ENCODE measurements around the gene KCNG4.
"Not testable (repeated sequence)": the region's sequence is repeated elsewhere in the genome, so short reads cannot be mapped to it uniquely, and the experiment has no call there.

The KCNG4 gene

GRCh38 chr16:84205976-84206691 is 33.7 kb downstream of the KCNG4 start:
- DNase-seq = no peak

- DNase-seq = not testable (repeated sequence)
These were observed 34.7 kb downstream of the KCNG4 start for GRCh38 chr16:84205123-84205522.

GRCh38 chr16:84204551-84204950 is 35.3 kb downstream of the KCNG4 start:
- not testable (repeated sequence) for DNase-seq

- DNase-seq = no peak
These were observed 40.0 kb downstream of the KCNG4 start for GRCh38 chr16:84199861-84200260.

- no peak for DNase-seq
These were observed 40.7 kb downstream of the KCNG4 start for GRCh38 chr16:84199097-84199496.

- DNase-seq = no peak
These were observed 41.4 kb downstream of the KCNG4 start for GRCh38 chr16:84198401-84198800.

GRCh38 chr16:84197466-84198128 is 42.2 kb downstream of the KCNG4 start:
- DNase-seq = no peak

- no peak for DNase-seq
These were observed 43.0 kb downstream of the KCNG4 start for GRCh38 chr16:84196727-84197394.

- DNase-seq = no peak
These were observed 43.7 kb downstream of the KCNG4 start for GRCh38 chr16:84196101-84196500.

- DNase-seq = no peak
These were observed 44.4 kb downstream of the KCNG4 start for GRCh38 chr16:84195201-84196093.

GRCh38 chr16:84194470-84195200 is 45.2 kb downstream of the KCNG4 start:
- peak in 2 of 3 experiments; percentile 31 to 53 for DNase-seq

GRCh38 chr16:84194018-84194417 is 45.8 kb downstream of the KCNG4 start:
- no peak for DNase-seq

- DNase-seq = no peak
These were observed 46.3 kb downstream of the KCNG4 start for GRCh38 chr16:84193480-84193879.

- no peak for DNase-seq
These were observed 48.3 kb downstream of the KCNG4 start for GRCh38 chr16:84191466-84191865.

GRCh38 chr16:84190731-84191388 is 49.0 kb downstream of the KCNG4 start, which contains the start of gene ADAD2:
Gene ADAD2, plus strand, starts transcription at chr16:84191157. Its CDS starts 74 bp downstream, at chr16:84191231.
- DNase-seq = no peak

GRCh38 chr16:84186685-84187437 is 53.0 kb downstream of the KCNG4 start, which contains the start of gene TAF1C:
Gene TAF1C, minus strand, starts transcription at chr16:84187057. Its CDS starts 2,069 bp downstream, at chr16:84184988.
- DNase-seq = peak; percentile 90 to 95 (median 94)

- no peak for DNase-seq
These were observed 55.0 kb downstream of the KCNG4 start for GRCh38 chr16:84184775-84185174.

GRCh38 chr16:84183911-84184591 is 55.8 kb downstream of the KCNG4 start:
- no peak for DNase-seq

- DNase-seq = no peak
These were observed 56.3 kb downstream of the KCNG4 start for GRCh38 chr16:84183572-84183875.

Data from NCI-H1417 (cell line).